GM18868 (cell line): ENCODE measurements around the gene SYDE2.
"Not testable (repeated sequence)": the region's sequence is repeated elsewhere in the genome, so short reads cannot be mapped to it uniquely, and the experiment has no call there.

Source experiments
- ATAC-seq: cut with Tn5 transposase; IDR thresholded peaks from one replicate; pipeline ENCODE4 v1.9.1; 2021; ENCODE audit warnings: mild to moderate bottlenecking, moderate library complexity; ENCODE audit not compliant: unreplicated experiment

Gene SYDE2

GRCh38 chr1:85214654-85215053 is 13.8 kb upstream of the SYDE2 start:
- no peak for ATAC-seq

- ATAC-seq = no peak
These were observed 7.7 kb upstream of the SYDE2 start for GRCh38 chr1:85208488-85208887.

GRCh38 chr1:85203573-85204171 is 2.9 kb upstream of the SYDE2 start:
- ATAC-seq = no peak

- ATAC-seq = no peak
These were observed 2.0 kb upstream of the SYDE2 start for GRCh38 chr1:85202864-85203255.

- ATAC-seq = no peak
These were observed 1.5 kb upstream of the SYDE2 start for GRCh38 chr1:85202092-85202863.

- ATAC-seq = peak; percentile 55
These were observed 700 bp upstream of the SYDE2 start for GRCh38 chr1:85201340-85202091.

- ATAC-seq = no peak
These were observed 951 bp downstream of the SYDE2 start for GRCh38 chr1:85199667-85200462.

GRCh38 chr1:85198864-85199263 is 2.0 kb downstream of the SYDE2 start:
- no peak for ATAC-seq

- no peak for ATAC-seq
These were observed 4.5 kb downstream of the SYDE2 start for GRCh38 chr1:85196358-85196757.

- ATAC-seq = no peak
These were observed 5.1 kb downstream of the SYDE2 start for GRCh38 chr1:85195703-85196102.

- ATAC-seq = not testable (repeated sequence)
These were observed 8.7 kb downstream of the SYDE2 start for GRCh38 chr1:85192129-85192528.

- ATAC-seq = no peak
These were observed 11.7 kb downstream of the SYDE2 start for GRCh38 chr1:85189120-85189519.

- ATAC-seq = no peak
These were observed 12.3 kb downstream of the SYDE2 start for GRCh38 chr1:85188530-85188929.

GRCh38 chr1:85187021-85187420 is 13.8 kb downstream of the SYDE2 start:
- ATAC-seq = not testable (repeated sequence)

GRCh38 chr1:85184245-85184644 is 16.6 kb downstream of the SYDE2 start:
- ATAC-seq = no peak

GRCh38 chr1:85182700-85183099 is 18.1 kb downstream of the SYDE2 start:
- ATAC-seq = no peak

GRCh38 chr1:85180869-85181268 is 19.9 kb downstream of the SYDE2 start:
- ATAC-seq = no peak

- peak; percentile 70 for ATAC-seq
These were observed 21.3 kb downstream of the SYDE2 start for GRCh38 chr1:85179522-85179921.

GRCh38 chr1:85178396-85178795 is 22.4 kb downstream of the SYDE2 start:
- ATAC-seq = no peak

GRCh38 chr1:85174503-85174902 is 26.3 kb downstream of the SYDE2 start:
- ATAC-seq = no peak

- no peak for ATAC-seq
These were observed 28.0 kb downstream of the SYDE2 start for GRCh38 chr1:85172684-85173337.
